ENCODE measurements around the gene SYTL2. TPM values are rescaled to one million over a fixed set of nuclear protein-coding genes. Genes with fewer than 3 reads are reported as not detected.

SYTL2 gene
- polyA plus RNA-seq, 1 of the 3 experiments (the other 2 are of a cell fraction), result 36.0 TPM

GRCh38 chr11:85758480-85759039 lies 52.4 kb downstream of the SYTL2 start:
- TF ChIP-seq TEAD4 (IDR thresholded peaks at IDR 0.05; ENCODE audit: borderline replicate concordance, insufficient read depth) (no peak), POLR2AphosphoS5 (IDR thresholded peaks at IDR 0.05; ENCODE audit: low read depth, low read length) (no peak), USF1 (IDR thresholded peaks at IDR 0.05; ENCODE audit: borderline replicate concordance, low read depth) (no peak), RXRA (IDR thresholded peaks at IDR 0.05; ENCODE audit: borderline replicate concordance, low read depth) (no peak), SIN3A (IDR thresholded peaks at IDR 0.05; ENCODE audit: borderline replicate concordance, low read depth, low read length) (no peak), FOXJ3 (CRISPR knock-in tag; IDR thresholded peaks at IDR 0.05) (no peak), USF2 (IDR thresholded peaks at IDR 0.05; ENCODE audit: borderline replicate concordance, low read depth, low read length) (no peak), RFX5 (IDR thresholded peaks at IDR 0.05; ENCODE audit: low read length) (no peak), MEF2A (IDR thresholded peaks at IDR 0.05; ENCODE audit: borderline replicate concordance, low read depth) (no peak), MAX (IDR thresholded peaks at IDR 0.05; ENCODE audit: low read depth) (no peak), ELF1 (IDR thresholded peaks at IDR 0.05) (no peak), EZH2phosphoT487 (IDR thresholded peaks at IDR 0.05; ENCODE audit: borderline replicate concordance, low read depth) (no peak), NFIC (IDR thresholded peaks at IDR 0.05; ENCODE audit: borderline replicate concordance) (no peak)
- TF ChIP-seq, protein P1, sequence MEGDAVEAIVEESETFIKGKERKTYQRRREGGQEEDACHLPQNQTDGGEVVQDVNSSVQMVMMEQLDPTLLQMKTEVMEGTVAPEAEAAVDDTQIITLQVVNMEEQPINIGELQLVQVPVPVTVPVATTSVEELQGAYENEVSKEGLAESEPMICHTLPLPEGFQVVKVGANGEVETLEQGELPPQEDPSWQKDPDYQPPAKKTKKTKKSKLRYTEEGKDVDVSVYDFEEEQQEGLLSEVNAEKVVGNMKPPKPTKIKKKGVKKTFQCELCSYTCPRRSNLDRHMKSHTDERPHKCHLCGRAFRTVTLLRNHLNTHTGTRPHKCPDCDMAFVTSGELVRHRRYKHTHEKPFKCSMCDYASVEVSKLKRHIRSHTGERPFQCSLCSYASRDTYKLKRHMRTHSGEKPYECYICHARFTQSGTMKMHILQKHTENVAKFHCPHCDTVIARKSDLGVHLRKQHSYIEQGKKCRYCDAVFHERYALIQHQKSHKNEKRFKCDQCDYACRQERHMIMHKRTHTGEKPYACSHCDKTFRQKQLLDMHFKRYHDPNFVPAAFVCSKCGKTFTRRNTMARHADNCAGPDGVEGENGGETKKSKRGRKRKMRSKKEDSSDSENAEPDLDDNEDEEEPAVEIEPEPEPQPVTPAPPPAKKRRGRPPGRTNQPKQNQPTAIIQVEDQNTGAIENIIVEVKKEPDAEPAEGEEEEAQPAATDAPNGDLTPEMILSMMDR (IDR thresholded peaks at IDR 0.05), result no peak
- TF ChIP-seq, protein P2, sequence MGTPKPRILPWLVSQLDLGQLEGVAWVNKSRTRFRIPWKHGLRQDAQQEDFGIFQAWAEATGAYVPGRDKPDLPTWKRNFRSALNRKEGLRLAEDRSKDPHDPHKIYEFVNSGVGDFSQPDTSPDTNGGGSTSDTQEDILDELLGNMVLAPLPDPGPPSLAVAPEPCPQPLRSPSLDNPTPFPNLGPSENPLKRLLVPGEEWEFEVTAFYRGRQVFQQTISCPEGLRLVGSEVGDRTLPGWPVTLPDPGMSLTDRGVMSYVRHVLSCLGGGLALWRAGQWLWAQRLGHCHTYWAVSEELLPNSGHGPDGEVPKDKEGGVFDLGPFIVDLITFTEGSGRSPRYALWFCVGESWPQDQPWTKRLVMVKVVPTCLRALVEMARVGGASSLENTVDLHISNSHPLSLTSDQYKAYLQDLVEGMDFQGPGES (IDR thresholded peaks at IDR 0.05; ENCODE audit: low read depth, low read length), result no peak
- TF ChIP-seq, protein P3, sequence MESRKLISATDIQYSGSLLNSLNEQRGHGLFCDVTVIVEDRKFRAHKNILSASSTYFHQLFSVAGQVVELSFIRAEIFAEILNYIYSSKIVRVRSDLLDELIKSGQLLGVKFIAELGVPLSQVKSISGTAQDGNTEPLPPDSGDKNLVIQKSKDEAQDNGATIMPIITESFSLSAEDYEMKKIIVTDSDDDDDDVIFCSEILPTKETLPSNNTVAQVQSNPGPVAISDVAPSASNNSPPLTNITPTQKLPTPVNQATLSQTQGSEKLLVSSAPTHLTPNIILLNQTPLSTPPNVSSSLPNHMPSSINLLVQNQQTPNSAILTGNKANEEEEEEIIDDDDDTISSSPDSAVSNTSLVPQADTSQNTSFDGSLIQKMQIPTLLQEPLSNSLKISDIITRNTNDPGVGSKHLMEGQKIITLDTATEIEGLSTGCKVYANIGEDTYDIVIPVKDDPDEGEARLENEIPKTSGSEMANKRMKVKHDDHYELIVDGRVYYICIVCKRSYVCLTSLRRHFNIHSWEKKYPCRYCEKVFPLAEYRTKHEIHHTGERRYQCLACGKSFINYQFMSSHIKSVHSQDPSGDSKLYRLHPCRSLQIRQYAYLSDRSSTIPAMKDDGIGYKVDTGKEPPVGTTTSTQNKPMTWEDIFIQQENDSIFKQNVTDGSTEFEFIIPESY (IDR thresholded peaks at IDR 0.05; ENCODE audit: borderline replicate concordance, low read depth), result no peak
- TF ChIP-seq, protein P4, sequence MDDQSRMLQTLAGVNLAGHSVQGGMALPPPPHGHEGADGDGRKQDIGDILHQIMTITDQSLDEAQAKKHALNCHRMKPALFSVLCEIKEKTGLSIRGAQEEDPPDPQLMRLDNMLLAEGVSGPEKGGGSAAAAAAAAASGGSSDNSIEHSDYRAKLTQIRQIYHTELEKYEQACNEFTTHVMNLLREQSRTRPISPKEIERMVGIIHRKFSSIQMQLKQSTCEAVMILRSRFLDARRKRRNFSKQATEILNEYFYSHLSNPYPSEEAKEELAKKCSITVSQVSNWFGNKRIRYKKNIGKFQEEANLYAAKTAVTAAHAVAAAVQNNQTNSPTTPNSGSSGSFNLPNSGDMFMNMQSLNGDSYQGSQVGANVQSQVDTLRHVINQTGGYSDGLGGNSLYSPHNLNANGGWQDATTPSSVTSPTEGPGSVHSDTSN (IDR thresholded peaks at IDR 0.05), result no peak
- Histone ChIP-seq H3K9ac (no peak overlapping the region), H3K9me3 (no peaks in the 10 kb centered on the region), H3K9me2 (no peaks in the 10 kb centered on the region), H3K79me2 (ENCODE audit: insufficient read depth) (no peaks in the 10 kb centered on the region), H3K4me1 (ENCODE audit: control insufficient read depth in 1 of 2, insufficient read depth in 2 of 2, low read depth in 1 of 2, low read length in 1 of 2) (peaks cover 0 to 3% of the 10 kb centered on the region in 2 experiments; a peak in 2 of 4 replicates), H3K4me3 (ENCODE audit: low read depth in 2 of 2, low read length in 1 of 2) (no peak overlapping the region), H3K27ac (ENCODE audit: low read depth in 2 of 2, low read length in 1 of 2) (no peak overlapping the region), H3K36me3 (replicated peaks in 1 of 2; ENCODE audit: control insufficient read depth in 1 of 2, insufficient read depth in 2 of 2, low read length in 1 of 2) (peaks cover 0 to 6% of the 10 kb centered on the region in 2 experiments), H3K4me2 (no peak overlapping the region), H4K20me1 (ENCODE audit: insufficient read depth) (no peaks in the 10 kb centered on the region), H3K27me3 (ENCODE audit: insufficient read depth) (no peaks in the 10 kb centered on the region), H3F3A (replicated peaks; ENCODE audit: insufficient read depth) (no peaks in the 10 kb centered on the region), H2AFZ (ENCODE audit: low read depth) (no peak overlapping the region)
- 80% methylated on average over 1 of the region's 1 CpG for WGBS (ENCODE audit: low lambda C conversion rate)
- ChIA-PET POLR2A (no interaction called here), CTCF (no interaction called here)
- DNase-seq, result no peak

All from SK-N-SH (cell line).